HFFc6 (cell line): Measurements from ENCODE around the gene CENPM. TPM values are rescaled to one million over a fixed set of nuclear protein-coding genes. Genes with fewer than 3 reads are reported as not detected.

Source experiments
- DNase-seq: peaks from one replicate; pipeline ENCODE4 v3.0.0-alpha.2; 2018
- H3K27ac Mint-ChIP-seq: 2 replicates; pipeline ENCODE4 v1.8.0; 2020; ENCODE audit warnings: mild to moderate bottlenecking, mixed read lengths
- H3K27me3 Mint-ChIP-seq: 2 replicates; pipeline ENCODE4 v1.8.0; 2021; ENCODE audit warnings: mild to moderate bottlenecking, moderate library complexity, mixed read lengths; ENCODE audit not compliant: insufficient read depth
- H3K36me3 Mint-ChIP-seq: 2 replicates; pipeline ENCODE4 v1.8.0; 2021; ENCODE audit warnings: low read depth, mixed read lengths
- H3K4me1 Mint-ChIP-seq: 2 replicates; pipeline ENCODE4 v1.8.0; 2020; ENCODE audit warnings: low read depth, mixed read lengths
- H3K4me3 Mint-ChIP-seq: 2 replicates; pipeline ENCODE4 v1.8.0; 2020; ENCODE audit warnings: mild to moderate bottlenecking, moderate library complexity, mixed read lengths
- H3K9me3 Mint-ChIP-seq: 2 replicates; pipeline ENCODE4 v1.8.0; 2020; ENCODE audit warnings: mild to moderate bottlenecking, mixed read lengths
- total RNA-seq, 6 experiments: library from RNA; stranded (reverse); fragmentation: NEBNext Ultra II Directional; extraction: Animal tissue kit (Norgen Biotek cat#: 25700); gene quantifications; 2 replicates in 1 of 6; 3 replicates in 5 of 6; pipeline ENCODE4 v1.2.3, GENCODE V29; 2021
- TF ChIP-seq, protein P1 (sequence below): fragments of 200-600 bp; sonication (generic); IDR thresholded peaks from 2 replicates; pipeline ENCODE4 v1.5.0; 2021; ENCODE audit warnings: antibody characterized with exemption, mild to moderate bottlenecking

Gene CENPM
- total RNA-seq, 6 experiments from 2014 or later, result 15.6 to 29.4 (median 26.3) TPM

DNA sequence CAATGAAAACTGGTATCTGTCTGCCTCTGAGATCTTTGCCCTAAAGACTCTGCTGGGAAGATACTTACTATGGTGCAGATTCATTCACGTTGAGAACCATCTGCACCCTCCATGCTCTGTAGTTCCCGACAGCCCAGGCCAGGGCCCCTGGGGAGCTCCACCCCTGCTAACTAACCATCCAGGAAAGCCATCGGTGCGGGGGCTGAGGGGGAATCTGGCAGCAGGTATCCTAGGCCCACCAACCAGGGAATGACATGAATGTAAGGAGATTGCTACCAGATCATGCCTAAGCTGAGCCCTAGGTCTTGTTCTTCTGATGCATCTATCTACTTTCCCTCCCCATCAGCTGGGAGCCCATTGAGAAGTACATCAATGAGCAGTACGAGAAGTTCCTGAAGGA, 40.3 kb upstream of the CENPM start:
- TF ChIP-seq, protein P1, sequence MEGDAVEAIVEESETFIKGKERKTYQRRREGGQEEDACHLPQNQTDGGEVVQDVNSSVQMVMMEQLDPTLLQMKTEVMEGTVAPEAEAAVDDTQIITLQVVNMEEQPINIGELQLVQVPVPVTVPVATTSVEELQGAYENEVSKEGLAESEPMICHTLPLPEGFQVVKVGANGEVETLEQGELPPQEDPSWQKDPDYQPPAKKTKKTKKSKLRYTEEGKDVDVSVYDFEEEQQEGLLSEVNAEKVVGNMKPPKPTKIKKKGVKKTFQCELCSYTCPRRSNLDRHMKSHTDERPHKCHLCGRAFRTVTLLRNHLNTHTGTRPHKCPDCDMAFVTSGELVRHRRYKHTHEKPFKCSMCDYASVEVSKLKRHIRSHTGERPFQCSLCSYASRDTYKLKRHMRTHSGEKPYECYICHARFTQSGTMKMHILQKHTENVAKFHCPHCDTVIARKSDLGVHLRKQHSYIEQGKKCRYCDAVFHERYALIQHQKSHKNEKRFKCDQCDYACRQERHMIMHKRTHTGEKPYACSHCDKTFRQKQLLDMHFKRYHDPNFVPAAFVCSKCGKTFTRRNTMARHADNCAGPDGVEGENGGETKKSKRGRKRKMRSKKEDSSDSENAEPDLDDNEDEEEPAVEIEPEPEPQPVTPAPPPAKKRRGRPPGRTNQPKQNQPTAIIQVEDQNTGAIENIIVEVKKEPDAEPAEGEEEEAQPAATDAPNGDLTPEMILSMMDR, result no peak
- Mint-ChIP-seq H3K4me3 (no peak overlapping the region), H3K4me1 (peaks cover 6% of the 10 kb centered on the region), H3K27ac (no peak overlapping the region), H3K36me3 (no peaks in the 10 kb centered on the region), H3K27me3 (peaks cover 56% of the 10 kb centered on the region), H3K9me3 (peaks cover 4% of the 10 kb centered on the region; the same call in 1 of the 2 replicates)
- no peak for DNase-seq

DNA sequence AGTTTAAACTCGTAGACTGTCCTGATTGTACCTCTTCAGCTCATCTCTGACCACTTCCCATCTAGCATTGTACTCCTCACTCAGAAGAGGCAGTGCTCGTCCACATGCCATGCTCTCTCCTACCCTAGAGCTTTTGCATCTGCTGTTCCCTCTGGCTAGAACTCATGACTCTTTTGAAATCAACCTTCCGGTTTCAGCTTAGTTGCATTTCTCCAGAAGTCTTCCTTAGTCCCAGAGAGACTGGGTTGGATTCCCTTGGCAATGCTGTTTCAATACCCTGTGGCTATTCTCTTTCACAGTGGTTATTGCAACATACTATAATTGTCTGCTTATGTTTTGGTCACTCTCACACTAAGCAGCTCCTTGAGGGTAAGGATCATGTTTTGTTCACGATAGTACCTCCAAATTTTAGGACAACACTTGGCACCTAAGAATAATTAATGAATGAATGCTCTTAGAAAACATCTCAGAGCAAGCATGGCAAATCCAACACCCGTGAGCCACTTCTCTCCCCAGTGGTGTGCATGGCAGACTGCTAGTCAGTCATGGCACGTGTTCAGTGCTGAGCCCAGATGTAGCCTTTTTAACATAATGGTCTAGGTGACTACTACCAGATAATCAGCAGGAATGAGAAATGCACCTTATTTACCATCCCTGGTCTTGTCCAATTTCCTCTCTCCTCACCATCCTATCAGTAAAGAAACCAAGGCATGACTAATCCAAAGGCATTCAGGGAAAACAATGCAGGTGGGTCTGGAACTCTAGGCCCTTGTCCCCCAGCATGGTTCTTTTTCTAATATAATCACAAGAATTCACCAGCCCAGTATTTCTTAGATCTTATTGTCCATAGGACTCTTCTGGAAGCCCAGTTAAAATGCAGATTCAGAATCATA, 36.8 kb upstream of the CENPM start:
- DNase-seq, result peak; percentile 33
- peaks cover 47% of the 10 kb centered on the region for H3K27me3 Mint-ChIP-seq
- H3K36me3 Mint-ChIP-seq, result no peaks in the 10 kb centered on the region
- peaks cover 4% of the 10 kb centered on the region; the same call in 1 of the 2 replicates for H3K9me3 Mint-ChIP-seq
- H3K4me1 Mint-ChIP-seq, result peaks cover 6% of the 10 kb centered on the region
- no peak overlapping the region for H3K27ac Mint-ChIP-seq
- TF ChIP-seq, protein P1, result no peak
- H3K4me3 Mint-ChIP-seq, result no peak overlapping the region

DNA sequence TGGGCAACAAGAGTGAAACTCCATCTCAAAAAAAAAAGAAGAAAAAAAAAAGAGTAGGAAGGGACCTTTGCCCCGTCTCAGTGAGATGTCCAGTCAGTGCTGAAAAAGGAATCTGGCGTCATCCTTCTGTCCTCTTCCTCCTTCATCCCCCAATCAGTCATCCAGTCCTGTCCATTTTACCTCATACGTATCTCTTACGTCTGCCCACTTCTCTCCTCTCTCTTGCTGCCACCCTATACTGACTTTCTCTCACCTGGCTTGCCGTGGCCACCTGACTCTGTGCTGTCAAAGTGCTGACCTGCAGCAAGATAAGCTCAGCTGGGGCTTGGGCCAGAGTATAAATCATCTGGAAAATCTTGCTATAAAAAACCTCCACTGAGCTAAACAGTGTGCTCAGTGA, 35.9 kb upstream of the CENPM start:
- Mint-ChIP-seq H3K27ac (no peak overlapping the region), H3K27me3 (peaks cover 51% of the 10 kb centered on the region), H3K9me3 (peaks cover 4% of the 10 kb centered on the region; the same call in 1 of the 2 replicates), H3K4me3 (no peak overlapping the region), H3K4me1 (peaks cover 6% of the 10 kb centered on the region), H3K36me3 (no peaks in the 10 kb centered on the region)
- no peak for DNase-seq
- TF ChIP-seq, protein P1, result no peak

DNA sequence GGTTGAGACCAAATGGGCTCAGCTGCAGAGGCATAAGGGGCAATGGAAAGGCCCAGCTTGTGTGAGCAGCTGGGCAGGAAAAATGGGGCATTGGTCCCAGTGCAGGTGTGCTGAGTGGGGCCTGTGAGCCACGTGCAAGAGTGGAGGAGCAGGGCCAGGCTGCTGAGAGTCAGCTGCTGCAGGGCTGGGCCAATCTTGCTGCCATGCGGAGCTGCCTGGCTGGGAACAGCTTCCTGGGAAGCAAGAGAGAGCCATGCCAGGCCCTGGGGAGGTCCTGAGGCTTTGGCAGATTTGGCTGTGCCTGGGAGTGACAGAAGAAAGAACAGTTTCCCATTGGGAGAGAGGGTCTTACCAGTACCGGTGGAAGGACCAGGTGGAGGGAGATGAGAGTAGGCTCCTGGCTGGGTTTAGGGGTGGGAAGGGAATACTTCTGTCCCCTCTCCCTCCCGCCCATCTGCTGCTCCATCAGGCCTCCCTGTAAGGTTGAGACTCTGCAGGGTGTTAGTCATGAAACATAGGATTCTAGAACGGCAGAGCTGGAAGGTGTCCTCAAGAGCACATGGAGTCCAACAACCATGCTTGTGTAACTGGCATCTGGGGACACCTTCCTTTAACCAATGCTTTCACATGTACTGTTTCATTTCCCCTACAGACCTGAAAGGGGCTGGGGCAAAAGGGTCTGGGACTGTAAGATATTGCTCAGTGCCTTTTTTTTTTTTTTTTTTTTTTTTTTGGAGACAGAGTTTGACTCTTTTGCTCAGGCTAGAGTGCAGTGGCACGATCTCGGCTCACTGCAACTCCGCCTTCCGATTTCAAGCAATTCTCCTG, 32.7 kb upstream of the CENPM start:
- Mint-ChIP-seq H3K4me1 (peaks cover 12% of the 10 kb centered on the region), H3K36me3 (no peaks in the 10 kb centered on the region), H3K27ac (no peak overlapping the region), H3K9me3 (no peaks in the 10 kb centered on the region), H3K27me3 (peaks cover 50% of the 10 kb centered on the region), H3K4me3 (no peak overlapping the region)
- TF ChIP-seq, protein P1, result no peak
- no peak for DNase-seq

DNA sequence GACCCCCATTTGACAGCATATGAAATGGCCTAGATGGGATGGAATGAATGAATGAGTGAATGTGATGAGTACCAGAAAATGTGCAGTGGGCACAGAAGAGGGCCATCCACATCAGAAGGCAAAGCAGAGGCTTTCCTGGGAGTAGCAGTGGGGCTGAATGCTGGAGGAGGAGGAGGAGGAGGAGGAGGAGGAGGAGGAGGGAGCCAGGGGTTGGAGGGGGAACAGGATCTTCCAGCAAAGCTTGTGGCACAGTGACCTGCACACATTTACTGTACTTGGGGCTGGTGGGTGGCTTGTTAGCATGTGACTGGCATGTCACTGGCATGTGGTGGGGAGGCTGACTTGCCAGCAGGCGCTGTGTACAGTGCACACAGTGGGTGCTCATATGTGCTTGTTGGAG, 31.8 kb upstream of the CENPM start:
- Mint-ChIP-seq H3K4me1 (peaks cover 12% of the 10 kb centered on the region), H3K27me3 (peaks cover 46% of the 10 kb centered on the region), H3K27ac (no peak overlapping the region), H3K4me3 (no peak overlapping the region), H3K9me3 (no peaks in the 10 kb centered on the region), H3K36me3 (no peaks in the 10 kb centered on the region)
- no peak for DNase-seq
- TF ChIP-seq, protein P1, result no peak
